Islet of Langerhans (tissue), 1 donor: ENCODE measurements around the gene VAC14.

Experiments used
- FAIRE-seq: peaks from one replicate; lab custom pipeline; 2011; peaks lifted over from hg19 to GRCh38; lab: Jason Lieb, UNC

The VAC14 gene

DNA sequence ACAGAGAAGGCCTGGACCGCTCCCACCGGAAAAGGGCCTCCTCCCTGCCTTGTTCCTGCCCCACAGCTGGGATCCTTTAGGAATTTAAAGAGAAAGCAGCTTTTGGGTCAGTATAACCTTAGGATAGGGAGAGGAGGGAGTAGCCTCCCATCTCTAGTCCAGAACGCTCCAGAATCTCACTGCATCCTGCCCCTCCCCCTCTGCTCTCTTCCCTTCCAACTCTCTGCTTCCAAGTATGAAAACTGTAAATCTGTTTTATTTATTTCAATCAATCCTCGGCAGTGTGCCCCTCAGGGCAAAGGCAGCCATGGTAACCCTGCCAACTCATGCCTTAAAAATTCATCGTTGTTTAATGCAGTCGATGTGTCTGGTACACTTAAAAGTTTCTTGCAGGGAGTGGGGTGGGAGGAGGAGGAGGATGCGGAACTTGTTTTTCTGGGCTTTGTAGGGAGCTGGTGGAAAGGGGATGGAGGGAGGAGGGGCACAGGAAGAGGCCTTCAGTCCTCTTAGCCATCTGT lies 94.0 kb downstream of the VAC14 start:
- no peak for FAIRE-seq

GRCh38 chr16:70705056-70705455 lies 95.9 kb downstream of the VAC14 start:
- FAIRE-seq = no peak

DNA sequence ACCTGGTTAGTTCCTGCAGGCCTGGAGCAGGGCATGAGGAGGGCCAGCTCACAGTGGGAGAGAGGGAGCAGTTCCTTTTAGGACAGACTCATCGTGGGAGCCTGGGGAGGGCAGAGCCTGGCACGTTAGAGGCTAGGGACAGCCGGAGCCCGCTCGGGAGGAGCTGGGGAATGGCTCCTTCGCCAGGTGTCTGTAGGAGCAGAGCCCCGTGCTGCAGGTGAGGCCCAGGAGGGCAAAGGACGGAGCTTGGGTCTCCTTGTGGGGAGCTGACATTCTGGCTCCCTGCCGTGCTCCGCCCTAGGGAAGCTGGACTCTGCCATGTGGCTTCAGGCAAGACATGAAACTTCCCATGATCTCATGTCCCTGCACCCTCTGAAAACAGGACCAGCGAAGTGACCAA lies 96.4 kb downstream of the VAC14 start:
- FAIRE-seq = no peak

- FAIRE-seq = no peak
These were observed 97.0 kb downstream of the VAC14 start for GRCh38 chr16:70703835-70704381.

DNA sequence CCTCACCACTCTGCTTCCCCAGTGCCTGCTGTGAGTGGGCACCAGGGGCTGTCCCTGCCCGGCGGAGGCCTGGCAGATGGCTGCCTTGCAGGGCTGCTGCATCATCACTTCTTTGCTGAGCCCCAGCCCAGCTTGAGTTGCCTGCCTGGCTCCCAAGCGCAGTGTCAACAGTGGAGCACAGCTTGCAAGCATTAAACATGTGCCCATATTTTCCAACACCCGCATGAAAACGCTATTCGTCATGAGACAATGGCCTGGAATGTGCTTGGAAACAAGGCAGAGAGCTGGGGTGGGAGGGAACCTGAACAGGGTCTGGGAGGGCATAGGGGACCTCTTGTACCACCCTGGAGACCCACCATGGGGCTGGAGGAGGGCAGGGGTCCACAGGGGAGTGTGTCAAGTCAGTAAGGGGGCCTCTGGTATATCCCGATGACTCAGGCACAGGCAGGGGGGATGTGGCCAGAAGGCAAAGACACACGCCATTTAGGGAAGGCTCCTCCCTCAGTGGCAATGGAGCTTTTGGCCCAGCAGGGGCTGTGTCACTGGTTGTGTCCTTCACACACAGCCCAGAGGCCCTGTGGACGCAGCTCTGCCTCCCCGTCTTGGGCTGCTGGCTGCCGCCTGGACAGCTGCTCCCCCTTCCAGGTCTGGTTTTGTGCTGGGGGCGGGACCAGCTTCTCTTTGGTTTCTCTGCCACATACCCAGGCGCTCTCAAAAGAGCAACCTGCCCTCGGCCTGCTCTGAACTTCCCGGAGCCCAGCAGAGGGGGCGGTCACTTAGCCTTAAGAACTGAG lies 97.7 kb downstream of the VAC14 start:
- peak; percentile 5 for FAIRE-seq

DNA sequence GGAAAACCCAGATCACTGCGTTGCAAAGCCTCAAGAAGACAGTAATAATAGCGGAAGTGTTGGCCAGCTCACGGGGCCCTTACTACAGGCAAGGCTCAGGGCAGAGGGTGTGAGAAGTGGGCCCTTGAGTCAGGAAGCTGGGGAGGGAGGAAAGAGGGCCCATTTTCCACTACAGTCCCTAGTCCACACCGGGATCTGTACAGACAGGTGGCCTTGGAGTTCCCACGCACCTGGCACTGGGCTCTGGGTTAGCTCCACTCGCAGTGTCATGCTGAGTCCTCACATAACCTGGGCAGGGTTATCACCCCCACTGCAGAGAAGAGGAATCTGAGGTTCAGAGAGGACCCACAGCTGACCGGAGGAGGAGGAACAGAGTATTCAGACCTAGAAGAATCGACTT lies 98.3 kb downstream of the VAC14 start:
- FAIRE-seq = no peak

- FAIRE-seq = no peak
These were observed 99.0 kb downstream of the VAC14 start for GRCh38 chr16:70701998-70702397.

- FAIRE-seq = no peak
These were observed 99.4 kb downstream of the VAC14 start for GRCh38 chr16:70701596-70701995.

DNA sequence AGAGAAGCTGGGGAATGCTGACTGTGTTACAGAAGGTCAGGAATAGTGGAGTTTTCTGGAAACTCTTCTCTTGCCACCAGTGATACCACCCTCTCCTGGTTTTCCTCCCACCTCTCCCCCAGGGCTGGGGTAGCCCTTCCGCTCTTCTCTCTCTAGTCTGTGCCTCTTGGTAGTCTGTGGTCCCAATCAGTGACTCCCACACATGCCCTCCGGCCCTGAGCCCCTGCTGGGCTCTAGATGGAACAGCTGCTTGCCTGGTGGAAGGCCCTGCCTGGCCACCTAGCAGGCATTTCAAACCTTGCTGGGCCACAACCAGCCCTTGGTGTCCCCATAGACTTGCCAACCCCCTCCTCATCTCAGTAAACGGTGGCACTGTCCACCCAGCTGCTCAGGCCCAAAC lies 99.9 kb downstream of the VAC14 start:
- FAIRE-seq = no peak

- FAIRE-seq = peak; percentile 61
These were observed 100.6 kb downstream of the VAC14 start for GRCh38 chr16:70700101-70701020.

- FAIRE-seq = no peak
These were observed 101.3 kb downstream of the VAC14 start for GRCh38 chr16:70699696-70700095.

- no peak for FAIRE-seq
These were observed 102.1 kb downstream of the VAC14 start for GRCh38 chr16:70698901-70699300.

DNA sequence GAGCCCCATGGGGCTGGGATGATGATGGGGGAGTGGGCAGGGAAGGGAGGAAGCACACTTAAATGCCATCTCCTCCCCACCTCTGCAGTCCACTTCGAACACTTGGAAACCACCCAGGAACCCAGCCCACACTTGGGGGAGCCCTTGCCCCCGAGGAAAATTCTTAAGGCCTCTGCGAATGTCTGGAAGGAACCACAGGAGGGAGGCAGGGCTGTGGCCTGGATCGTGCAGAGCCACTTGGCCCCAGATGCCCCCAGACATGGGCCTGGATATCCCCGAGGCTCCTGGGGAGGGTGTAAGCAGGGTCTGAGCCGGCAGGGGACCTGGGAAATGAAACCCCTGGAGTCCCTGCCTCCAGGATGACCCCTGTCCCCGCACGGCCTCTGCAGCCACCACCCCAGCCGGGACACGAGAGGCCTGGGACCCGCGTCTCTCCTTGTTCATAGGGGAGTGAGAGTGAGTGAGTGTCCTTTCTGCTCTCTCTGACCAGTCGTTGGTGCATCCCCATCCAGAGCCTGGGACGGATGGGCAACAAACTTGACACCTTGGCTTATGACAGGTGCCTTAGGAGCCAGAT lies 103.3 kb downstream of the VAC14 start:
- FAIRE-seq = no peak

DNA sequence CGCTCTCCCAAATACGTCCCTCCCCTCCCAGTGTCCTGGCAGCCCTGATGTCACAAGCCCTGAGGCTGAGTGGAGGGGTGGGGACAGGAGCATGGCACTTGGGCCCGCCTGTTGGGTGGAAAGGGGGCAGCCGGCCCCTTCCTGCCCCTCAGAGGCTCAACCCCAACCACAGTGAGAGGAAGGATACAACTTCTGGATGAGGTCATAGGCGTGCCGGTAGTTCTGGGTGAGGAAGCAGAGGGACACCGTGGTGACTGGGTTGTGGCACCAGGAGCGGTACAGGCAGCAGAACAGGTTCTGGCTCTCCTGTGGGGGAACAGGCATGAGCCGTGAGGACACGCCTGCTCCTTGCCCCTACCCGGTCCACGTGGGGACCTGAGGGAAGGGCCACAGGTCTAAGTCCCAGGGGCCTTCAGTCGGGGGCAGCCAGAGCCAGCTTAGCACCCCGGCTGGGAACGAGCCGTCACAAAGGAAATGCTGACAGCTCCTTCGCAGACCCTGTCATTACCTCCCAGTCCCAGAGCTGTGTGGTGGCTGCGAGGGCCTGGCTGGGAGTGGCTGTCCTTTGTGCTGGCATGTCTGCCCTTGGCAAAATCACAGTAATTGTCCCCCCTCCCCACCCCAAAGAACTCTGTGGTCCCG lies 103.9 kb downstream of the VAC14 start:
- no peak for FAIRE-seq

- FAIRE-seq = no peak
These were observed 104.6 kb downstream of the VAC14 start for GRCh38 chr16:70696355-70696754.

GRCh38 chr16:70695331-70696070 lies 105.5 kb downstream of the VAC14 start:
- no peak for FAIRE-seq

GRCh38 chr16:70694868-70695218 lies 106.1 kb downstream of the VAC14 start:
- FAIRE-seq = no peak

- FAIRE-seq = no peak
These were observed 106.7 kb downstream of the VAC14 start for GRCh38 chr16:70694088-70694867.

DNA sequence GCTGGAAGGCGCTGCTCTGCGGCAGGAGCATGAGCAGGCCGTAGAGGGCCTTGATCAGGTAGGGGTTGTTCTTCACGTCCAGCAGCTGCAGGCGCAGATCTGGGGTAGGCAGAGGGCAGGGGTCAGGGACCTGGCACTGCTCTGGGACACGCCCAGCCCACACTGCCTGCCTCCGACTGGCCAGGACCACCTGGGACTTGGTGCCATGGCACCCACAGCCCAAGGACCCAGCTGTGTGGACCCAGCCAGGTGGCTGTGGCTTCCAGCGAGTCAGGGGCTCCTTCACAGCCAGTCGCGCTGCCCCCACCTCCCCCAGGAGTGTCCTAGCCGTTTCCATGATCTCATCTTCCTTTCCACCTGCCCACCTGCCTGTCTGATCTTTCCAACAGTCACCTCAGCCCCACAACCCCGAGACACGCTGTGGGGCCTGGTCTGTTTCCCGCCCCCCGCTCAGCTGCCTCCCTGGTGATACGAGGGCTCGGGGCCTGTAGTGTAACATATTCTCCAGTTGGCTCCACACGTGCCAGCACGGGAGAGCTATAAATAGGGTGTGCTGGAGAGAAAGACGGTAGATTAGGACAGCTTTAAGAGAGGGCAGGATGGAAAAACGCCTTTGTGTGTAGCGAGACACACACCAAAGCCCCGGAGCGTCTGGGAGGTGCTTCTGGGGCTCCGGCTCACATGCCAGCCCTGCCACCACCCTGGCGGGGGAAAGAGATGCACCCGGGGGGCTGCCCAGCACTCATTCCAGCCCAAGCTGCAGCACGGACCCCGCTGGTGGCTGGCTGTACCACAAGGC lies 107.9 kb downstream of the VAC14 start:
- FAIRE-seq = no peak
